HepG2 (cell line): ENCODE measurements around the gene KRTAP5-6. TPM values are rescaled to one million over a fixed set of nuclear protein-coding genes. Genes with fewer than 3 reads are reported as not detected.

ENCODE experiments used
- BCL6 ChIP-seq: IDR thresholded peaks from 2 replicates; pipeline ENCODE4 v1.6.1; 2016; ENCODE audit warnings: missing genetic modification reagents, missing compliant biosample characterization
- FOXJ3 ChIP-seq: sonication (generic); formaldehyde crosslinking; IDR thresholded peaks from 2 replicates; pipeline ENCODE4 v1.4.0; 2020; ENCODE audit warnings: missing genetic modification reagents, mild to moderate bottlenecking, borderline replicate concordance
- FOXM1 ChIP-seq: sonication (generic); formaldehyde crosslinking; IDR thresholded peaks from 2 replicates; pipeline ENCODE4 v1.5.0; 2020; ENCODE audit warnings: missing genetic modification reagents
- HOXA3 ChIP-seq: sonication (generic); formaldehyde crosslinking; IDR thresholded peaks from 2 replicates; pipeline ENCODE4 v1.5.0; 2020; ENCODE audit warnings: missing genetic modification reagents
- KMT2B ChIP-seq: IDR thresholded peaks from 2 replicates; pipeline ENCODE4 v1.6.1; 2016; ENCODE audit warnings: missing genetic modification reagents, missing compliant biosample characterization
- LCORL ChIP-seq, 2 experiments: fragments of 450-650 bp in 1 of 2; sonication (generic) in 1 of 2; formaldehyde crosslinking in 1 of 2; IDR thresholded peaks; 2 replicates each; pipeline versions ENCODE4 v1.5.0 to v1.6.1; 2017 to 2020; ENCODE audit warnings: antibody characterized with exemption in 1 of 2, missing genetic modification reagents in 1 of 2
- MIER3 ChIP-seq: IDR thresholded peaks from 2 replicates; pipeline ENCODE4 v1.6.1; 2016; ENCODE audit warnings: missing compliant biosample characterization, borderline replicate concordance
- PHF21A ChIP-seq: sonication (generic); formaldehyde crosslinking; IDR thresholded peaks from 2 replicates; pipeline ENCODE4 v1.5.0; 2020; ENCODE audit warnings: mild to moderate bottlenecking, missing genetic modification reagents
- TCF12 ChIP-seq, 2 experiments: fragments of 450-650 bp in 1 of 2; sonication (generic) in 1 of 2; formaldehyde crosslinking in 1 of 2; IDR thresholded peaks; 2 replicates each; pipeline versions ENCODE4 v1.6.1 to v1.8.0; 2017 to 2022; ENCODE audit warnings: antibody characterized with exemption in 1 of 2, mild to moderate bottlenecking in 1 of 2, missing genetic modification reagents in 1 of 2, moderate library complexity in 1 of 2
- ZNF235 ChIP-seq: sonication (generic); formaldehyde crosslinking; IDR thresholded peaks from 2 replicates; pipeline ENCODE4 v1.8.1; 2023; ENCODE audit warnings: mild to moderate bottlenecking, missing genetic modification reagents, borderline replicate concordance
- ZNF263 ChIP-seq: sonication (generic); formaldehyde crosslinking; IDR thresholded peaks from 2 replicates; pipeline ENCODE4 v1.4.0; 2020; ENCODE audit warnings: missing genetic modification reagents
- ZNF282 ChIP-seq: fragments of 450-650 bp; IDR thresholded peaks from 2 replicates; pipeline ENCODE4 v1.6.1; 2018; ENCODE audit not compliant: partially characterized antibody
- ZNF30 ChIP-seq: sonication (generic); formaldehyde crosslinking; IDR thresholded peaks from 2 replicates; pipeline ENCODE4 v1.5.0; 2020; ENCODE audit warnings: mild to moderate bottlenecking, missing genetic modification reagents
- polyA plus RNA-seq, 8 experiments: library from polyadenylated mRNA; depleted of rRNA in 3 of 8; stranded (reverse) in 7 of 8; unstranded in 1 of 8; fragments of >200 nt; fragmentation: Illumina TruSeq in 4 of 8; extraction: Trizol in 4 of 8; gene quantifications; 2 replicates each; pipeline versions ENCODE4 v1.2.1 to v1.2.3, GENCODE V29; 2011 to 2016; ENCODE audit warnings: low read depth in 4 of 8, missing spikeins in 1 of 8, mixed read lengths in 1 of 8; ENCODE audit not compliant: insufficient read depth in 1 of 8
- total RNA-seq, 5 experiments: library from RNA; depleted of rRNA; stranded (reverse); fragments of >200 nt; fragmentation: Illumina TruSeq; extraction: Trizol; gene quantifications; 2 replicates each; pipeline ENCODE4 v1.2.3, GENCODE V29; 2016; ENCODE audit warnings: low read depth in 1 of 5
- TF ChIP-seq, protein P1 (sequence below): sonication (generic); IDR thresholded peaks from 2 replicates; pipeline ENCODE4 v1.6.1; 2016; ENCODE audit warnings: low read depth, borderline replicate concordance
- TF ChIP-seq, protein P2 (sequence below): IDR thresholded peaks from 2 replicates; pipeline ENCODE4 v1.6.1; 2016
- TF ChIP-seq, protein P3 (sequence below): fragments of 450-650 bp; IDR thresholded peaks from 2 replicates; pipeline ENCODE4 v1.6.1; 2016
- TF ChIP-seq, protein P4 (sequence below): sonication (generic); formaldehyde crosslinking; IDR thresholded peaks from 2 replicates; pipeline ENCODE4 v1.4.0; 2020; ENCODE audit warnings: missing genetic modification reagents, mild to moderate bottlenecking, borderline replicate concordance
- TF ChIP-seq, protein P5 (sequence below): sonication (generic); formaldehyde crosslinking; IDR thresholded peaks from 2 replicates; pipeline ENCODE4 v1.8.1; 2023; ENCODE audit warnings: mild to moderate bottlenecking, moderate library complexity, missing genetic modification reagents
- TF ChIP-seq, protein P6 (sequence below): sonication (generic); formaldehyde crosslinking; IDR thresholded peaks from 2 replicates; pipeline ENCODE4 v1.4.0; 2020; ENCODE audit warnings: missing genetic modification reagents

The KRTAP5-6 gene
- total and polyA plus RNA-seq, 2 of the 13 experiments (the other 11 are each of a cell fraction or from before 2014, with no cell fraction given) = not detected

DNA sequence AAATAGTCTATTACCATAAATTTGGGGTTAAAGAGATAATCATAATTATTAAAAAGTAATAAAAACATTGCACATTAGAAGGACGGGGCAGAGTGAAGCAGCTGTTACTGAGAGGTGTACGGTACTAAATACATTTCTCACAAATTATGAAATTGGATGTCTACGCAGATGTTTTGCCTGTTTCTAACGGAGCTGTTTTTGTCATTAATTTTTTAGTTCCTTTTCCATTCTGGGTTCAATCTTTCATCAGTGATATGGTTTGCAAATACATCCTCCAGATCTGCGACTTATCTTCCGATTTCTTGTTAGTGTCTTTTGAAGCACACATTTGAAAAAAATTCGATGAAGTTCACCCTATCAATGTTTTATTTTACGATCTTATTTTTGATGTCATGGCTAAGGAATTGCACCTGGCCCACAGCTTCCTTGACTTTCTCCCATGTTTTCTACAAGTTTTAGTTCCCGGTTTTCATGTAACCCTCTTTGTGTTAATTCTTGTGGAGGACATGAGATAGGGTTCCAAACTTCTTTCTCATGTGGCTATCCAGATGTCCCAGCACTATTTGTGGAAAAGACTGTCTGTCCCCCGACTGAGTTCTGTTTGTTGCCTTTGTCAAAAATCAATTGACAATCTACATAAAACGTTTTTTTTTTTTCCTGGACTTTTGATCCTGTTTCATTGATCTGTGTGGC lies 21.3 kb upstream of the KRTAP5-6 start (continued):
- no peak for TF ChIP-seq ZNF30 (CRISPR knock-in tag)
- TF ChIP-seq PHF21A (CRISPR knock-in tag) = peak; percentile 86
- TF ChIP-seq TCF12 (IDR thresholded peaks at IDR 0.05) = no peak
- TF ChIP-seq TCF12 (CRISPR knock-in tag; IDR thresholded peaks at IDR 0.05) = peak; percentile 84
- TF ChIP-seq, protein P1, sequence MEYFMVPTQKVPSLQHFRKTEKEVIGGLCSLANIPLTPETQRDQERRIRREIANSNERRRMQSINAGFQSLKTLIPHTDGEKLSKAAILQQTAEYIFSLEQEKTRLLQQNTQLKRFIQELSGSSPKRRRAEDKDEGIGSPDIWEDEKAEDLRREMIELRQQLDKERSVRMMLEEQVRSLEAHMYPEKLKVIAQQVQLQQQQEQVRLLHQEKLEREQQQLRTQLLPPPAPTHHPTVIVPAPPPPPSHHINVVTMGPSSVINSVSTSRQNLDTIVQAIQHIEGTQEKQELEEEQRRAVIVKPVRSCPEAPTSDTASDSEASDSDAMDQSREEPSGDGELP = no peak
- TF ChIP-seq, protein P2, sequence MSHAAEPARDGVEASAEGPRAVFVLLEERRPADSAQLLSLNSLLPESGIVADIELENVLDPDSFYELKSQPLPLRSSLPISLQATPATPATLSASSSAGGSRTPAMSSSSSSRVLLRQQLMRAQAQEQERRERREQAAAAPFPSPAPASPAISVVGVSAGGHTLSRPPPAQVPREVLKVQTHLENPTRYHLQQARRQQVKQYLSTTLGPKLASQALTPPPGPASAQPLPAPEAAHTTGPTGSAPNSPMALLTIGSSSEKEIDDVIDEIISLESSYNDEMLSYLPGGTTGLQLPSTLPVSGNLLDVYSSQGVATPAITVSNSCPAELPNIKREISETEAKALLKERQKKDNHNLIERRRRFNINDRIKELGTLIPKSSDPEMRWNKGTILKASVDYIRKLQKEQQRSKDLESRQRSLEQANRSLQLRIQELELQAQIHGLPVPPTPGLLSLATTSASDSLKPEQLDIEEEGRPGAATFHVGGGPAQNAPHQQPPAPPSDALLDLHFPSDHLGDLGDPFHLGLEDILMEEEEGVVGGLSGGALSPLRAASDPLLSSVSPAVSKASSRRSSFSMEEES (CRISPR knock-in tag) = peak; percentile 64; the same call in 1 of the 2 replicates
- peak; percentile 36; the same call in 1 of the 2 replicates for TF ChIP-seq MIER3
- TF ChIP-seq ZNF235 (CRISPR knock-in tag) = no peak
- TF ChIP-seq FOXJ3 (CRISPR knock-in tag) = peak; percentile 87; the same call in 1 of the 2 replicates
- TF ChIP-seq, protein P3, sequence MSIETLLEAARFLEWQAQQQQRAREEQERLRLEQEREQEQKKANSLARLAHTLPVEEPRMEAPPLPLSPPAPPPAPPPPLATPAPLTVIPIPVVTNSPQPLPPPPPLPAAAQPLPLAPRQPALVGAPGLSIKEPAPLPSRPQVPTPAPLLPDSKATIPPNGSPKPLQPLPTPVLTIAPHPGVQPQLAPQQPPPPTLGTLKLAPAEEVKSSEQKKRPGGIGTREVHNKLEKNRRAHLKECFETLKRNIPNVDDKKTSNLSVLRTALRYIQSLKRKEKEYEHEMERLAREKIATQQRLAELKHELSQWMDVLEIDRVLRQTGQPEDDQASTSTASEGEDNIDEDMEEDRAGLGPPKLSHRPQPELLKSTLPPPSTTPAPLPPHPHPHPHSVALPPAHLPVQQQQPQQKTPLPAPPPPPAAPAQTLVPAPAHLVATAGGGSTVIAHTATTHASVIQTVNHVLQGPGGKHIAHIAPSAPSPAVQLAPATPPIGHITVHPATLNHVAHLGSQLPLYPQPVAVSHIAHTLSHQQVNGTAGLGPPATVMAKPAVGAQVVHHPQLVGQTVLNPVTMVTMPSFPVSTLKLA = no peak
- no peak for TF ChIP-seq KMT2B (CRISPR knock-in tag)
- peak; percentile 38; the same call in 1 of the 2 replicates for TF ChIP-seq HOXA3
- TF ChIP-seq BCL6 (CRISPR knock-in tag) = peak; percentile 66
- no peak for TF ChIP-seq ZNF282
- no peak for TF ChIP-seq LCORL (IDR thresholded peaks at IDR 0.05)
- peak; percentile 51; the same call in 1 of the 2 replicates for TF ChIP-seq LCORL (CRISPR knock-in tag; IDR thresholded peaks at IDR 0.05)
- TF ChIP-seq FOXM1 (CRISPR knock-in tag) = no peak
- TF ChIP-seq, protein P4, sequence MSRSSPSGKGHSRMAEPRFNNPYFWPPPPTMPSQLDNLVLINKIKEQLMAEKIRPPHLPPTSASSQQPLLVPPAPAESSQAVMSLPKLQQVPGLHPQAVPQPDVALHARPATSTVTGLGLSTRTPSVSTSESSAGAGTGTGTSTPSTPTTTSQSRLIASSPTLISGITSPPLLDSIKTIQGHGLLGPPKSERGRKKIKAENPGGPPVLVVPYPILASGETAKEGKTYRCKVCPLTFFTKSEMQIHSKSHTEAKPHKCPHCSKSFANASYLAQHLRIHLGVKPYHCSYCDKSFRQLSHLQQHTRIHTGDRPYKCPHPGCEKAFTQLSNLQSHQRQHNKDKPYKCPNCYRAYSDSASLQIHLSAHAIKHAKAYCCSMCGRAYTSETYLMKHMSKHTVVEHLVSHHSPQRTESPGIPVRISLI (CRISPR knock-in tag) = peak; percentile 98
- TF ChIP-seq, protein P5, sequence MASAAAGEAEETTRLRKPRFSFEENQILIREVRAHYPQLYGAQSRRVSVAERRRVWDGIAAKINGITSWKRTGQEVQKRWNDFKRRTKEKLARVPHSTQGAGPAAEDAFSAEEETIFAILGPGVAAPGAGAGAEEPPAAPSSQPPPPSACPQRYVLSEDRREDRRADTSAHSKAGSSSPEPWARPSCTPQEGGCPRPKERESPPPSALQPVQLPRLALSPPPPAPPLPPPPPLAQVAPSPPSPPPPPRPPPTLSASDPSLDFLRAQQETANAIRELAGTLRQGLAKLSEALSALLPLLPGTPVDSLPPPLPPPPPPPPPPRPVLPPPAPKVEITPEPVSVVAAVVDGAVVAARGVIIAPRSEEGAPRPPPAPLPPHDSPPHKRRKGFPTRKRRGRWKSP = peak; percentile 55; the same call in 1 of the 2 replicates
- peak; percentile 16; the same call in 1 of the 2 replicates for TF ChIP-seq ZNF263 (CRISPR knock-in tag)
- TF ChIP-seq, protein P6, sequence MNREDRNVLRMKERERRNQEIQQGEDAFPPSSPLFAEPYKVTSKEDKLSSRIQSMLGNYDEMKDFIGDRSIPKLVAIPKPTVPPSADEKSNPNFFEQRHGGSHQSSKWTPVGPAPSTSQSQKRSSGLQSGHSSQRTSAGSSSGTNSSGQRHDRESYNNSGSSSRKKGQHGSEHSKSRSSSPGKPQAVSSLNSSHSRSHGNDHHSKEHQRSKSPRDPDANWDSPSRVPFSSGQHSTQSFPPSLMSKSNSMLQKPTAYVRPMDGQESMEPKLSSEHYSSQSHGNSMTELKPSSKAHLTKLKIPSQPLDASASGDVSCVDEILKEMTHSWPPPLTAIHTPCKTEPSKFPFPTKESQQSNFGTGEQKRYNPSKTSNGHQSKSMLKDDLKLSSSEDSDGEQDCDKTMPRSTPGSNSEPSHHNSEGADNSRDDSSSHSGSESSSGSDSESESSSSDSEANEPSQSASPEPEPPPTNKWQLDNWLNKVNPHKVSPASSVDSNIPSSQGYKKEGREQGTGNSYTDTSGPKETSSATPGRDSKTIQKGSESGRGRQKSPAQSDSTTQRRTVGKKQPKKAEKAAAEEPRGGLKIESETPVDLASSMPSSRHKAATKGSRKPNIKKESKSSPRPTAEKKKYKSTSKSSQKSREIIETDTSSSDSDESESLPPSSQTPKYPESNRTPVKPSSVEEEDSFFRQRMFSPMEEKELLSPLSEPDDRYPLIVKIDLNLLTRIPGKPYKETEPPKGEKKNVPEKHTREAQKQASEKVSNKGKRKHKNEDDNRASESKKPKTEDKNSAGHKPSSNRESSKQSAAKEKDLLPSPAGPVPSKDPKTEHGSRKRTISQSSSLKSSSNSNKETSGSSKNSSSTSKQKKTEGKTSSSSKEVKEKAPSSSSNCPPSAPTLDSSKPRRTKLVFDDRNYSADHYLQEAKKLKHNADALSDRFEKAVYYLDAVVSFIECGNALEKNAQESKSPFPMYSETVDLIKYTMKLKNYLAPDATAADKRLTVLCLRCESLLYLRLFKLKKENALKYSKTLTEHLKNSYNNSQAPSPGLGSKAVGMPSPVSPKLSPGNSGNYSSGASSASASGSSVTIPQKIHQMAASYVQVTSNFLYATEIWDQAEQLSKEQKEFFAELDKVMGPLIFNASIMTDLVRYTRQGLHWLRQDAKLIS (CRISPR knock-in tag) = peak; percentile 99
